GM19328 (cell line): ENCODE data around the gene FAM222A.
A peak's percentile ranks its signal among the peaks of the same experiment; 100 is the strongest.

Experiments used
- ATAC-seq: cut with Tn5 transposase; IDR thresholded peaks from one replicate; pipeline ENCODE4 v1.9.1; 2021; ENCODE audit warnings: mild to moderate bottlenecking, moderate library complexity; ENCODE audit not compliant: unreplicated experiment

Gene FAM222A

GRCh38 chr12:109713187-109714070 is at the start of gene FAM222A:
FAM222A (plus strand) TSS chr12:109713825; CDS start chr12:109744147, 30,322 bp downstream.
- peak; percentile 87 for ATAC-seq

GRCh38 chr12:109664402-109664801 is 49.2 kb upstream of the FAM222A start:
- no peak for ATAC-seq

GRCh38 chr12:109666068-109666467 is 47.6 kb upstream of the FAM222A start:
- no peak for ATAC-seq

GRCh38 chr12:109670731-109671130 is 42.9 kb upstream of the FAM222A start:
- ATAC-seq: no peak

GRCh38 chr12:109671502-109671901 is 42.1 kb upstream of the FAM222A start:
- no peak for ATAC-seq

- ATAC-seq: no peak
Observed at GRCh38 chr12:109673379-109673778, 40.2 kb upstream of the FAM222A start.

GRCh38 chr12:109673884-109674283 is 39.7 kb upstream of the FAM222A start:
- no peak for ATAC-seq

GRCh38 chr12:109675411-109675810 is 38.2 kb upstream of the FAM222A start:
- ATAC-seq: no peak

- ATAC-seq: no peak
Observed at GRCh38 chr12:109677279-109677691, 36.3 kb upstream of the FAM222A start.

- no peak for ATAC-seq
Observed at GRCh38 chr12:109678719-109679118, 34.9 kb upstream of the FAM222A start.

- ATAC-seq: no peak
Observed at GRCh38 chr12:109679501-109680263, 33.9 kb upstream of the FAM222A start.

- ATAC-seq: no peak
Observed at GRCh38 chr12:109680264-109681005, 33.2 kb upstream of the FAM222A start.

- ATAC-seq: no peak
Observed at GRCh38 chr12:109681986-109682707, 31.5 kb upstream of the FAM222A start.

GRCh38 chr12:109682708-109683060 is 30.9 kb upstream of the FAM222A start:
- ATAC-seq: no peak

- no peak for ATAC-seq
Observed at GRCh38 chr12:109683316-109683715, 30.3 kb upstream of the FAM222A start.

- ATAC-seq: no peak
Observed at GRCh38 chr12:109685574-109686447, 27.8 kb upstream of the FAM222A start.

GRCh38 chr12:109686523-109686922 is 27.1 kb upstream of the FAM222A start:
- no peak for ATAC-seq

- no peak for ATAC-seq
Observed at GRCh38 chr12:109687250-109687649, 26.4 kb upstream of the FAM222A start.

- ATAC-seq: no peak
Observed at GRCh38 chr12:109689426-109689825, 24.2 kb upstream of the FAM222A start.

GRCh38 chr12:109693160-109693559 is 20.5 kb upstream of the FAM222A start:
- no peak for ATAC-seq
